HG03039 (cell line): Measurements from ENCODE around the gene FAF1.
"Not testable (repeated sequence)": the region's sequence is repeated elsewhere in the genome, so short reads cannot be mapped to it uniquely, and the experiment has no call there.

Experiments used
- ATAC-seq: cut with Tn5 transposase; IDR thresholded peaks from one replicate; pipeline ENCODE4 v1.9.1; 2021; ENCODE audit warnings: mild to moderate bottlenecking, moderate library complexity; ENCODE audit not compliant: unreplicated experiment

Gene FAF1

GRCh38 chr1:50964863-50965262 is 4.8 kb upstream of the FAF1 start:
- ATAC-seq, result no peak

- no peak for ATAC-seq
Observed at GRCh38 chr1:50959303-50959912, 659 bp downstream of the FAF1 start.

GRCh38 chr1:50955116-50955515 is 5.0 kb downstream of the FAF1 start:
- ATAC-seq, result no peak

- ATAC-seq, result not testable (repeated sequence)
Observed at GRCh38 chr1:50952566-50952965, 7.5 kb downstream of the FAF1 start.

- no peak for ATAC-seq
Observed at GRCh38 chr1:50950396-50950795, 9.7 kb downstream of the FAF1 start.

- no peak for ATAC-seq
Observed at GRCh38 chr1:50949286-50949982, 10.6 kb downstream of the FAF1 start.

GRCh38 chr1:50942334-50942733 is 17.7 kb downstream of the FAF1 start:
- ATAC-seq, result no peak

GRCh38 chr1:50940291-50940690 is 19.8 kb downstream of the FAF1 start:
- no peak for ATAC-seq

GRCh38 chr1:50936321-50936720 is 23.7 kb downstream of the FAF1 start:
- ATAC-seq, result no peak

GRCh38 chr1:50935276-50935675 is 24.8 kb downstream of the FAF1 start:
- not testable (repeated sequence) for ATAC-seq

GRCh38 chr1:50934838-50935237 is 25.2 kb downstream of the FAF1 start:
- ATAC-seq, result no peak

- not testable (repeated sequence) for ATAC-seq
Observed at GRCh38 chr1:50933770-50934169, 26.3 kb downstream of the FAF1 start.

GRCh38 chr1:50932043-50932442 is 28.0 kb downstream of the FAF1 start:
- ATAC-seq, result not testable (repeated sequence)

GRCh38 chr1:50930965-50931737 is 28.9 kb downstream of the FAF1 start:
- ATAC-seq, result no peak

- no peak for ATAC-seq
Observed at GRCh38 chr1:50930193-50930592, 29.9 kb downstream of the FAF1 start.

GRCh38 chr1:50929376-50929958 is 30.6 kb downstream of the FAF1 start:
- ATAC-seq, result no peak

- ATAC-seq, result no peak
Observed at GRCh38 chr1:50923564-50923963, 36.5 kb downstream of the FAF1 start.

- ATAC-seq, result no peak
Observed at GRCh38 chr1:50921029-50921428, 39.0 kb downstream of the FAF1 start.

GRCh38 chr1:50920409-50920808 is 39.7 kb downstream of the FAF1 start:
- no peak for ATAC-seq

- ATAC-seq, result no peak
Observed at GRCh38 chr1:50917138-50918137, 42.6 kb downstream of the FAF1 start.
